RWPE2 (cell line): Measurements from ENCODE around the gene MPZ.
A peak's percentile ranks its signal among the peaks of the same experiment; 100 is the strongest.

Experiments used
- ATAC-seq: fragments of 200-7000 bp; cut with Tn5 transposase; 3 replicates; pipeline ENCODE4 v1.9.1; 2021; ENCODE audit warnings: low read depth
- DNase-seq: peaks from one replicate; pipeline ENCODE4 v3.0.0-alpha.2; 2020; ENCODE audit warnings: low spot score
- H3K27ac ChIP-seq: fragments of 450-650 bp; 2 replicates; pipeline ENCODE4 v1.5.1; 2017; ENCODE audit warnings: mild to moderate bottlenecking; ENCODE audit not compliant: poor library complexity, severe bottlenecking
- H3K27me3 ChIP-seq: fragments of 250-450 bp; sonication (Bioruptor Pico); 2 replicates; pipeline ENCODE4 v1.5.1; 2021; ENCODE audit warnings: mild to moderate bottlenecking, moderate library complexity; ENCODE audit not compliant: insufficient read depth, poor library complexity, severe bottlenecking
- H3K36me3 ChIP-seq: fragments of 250-450 bp; sonication (Bioruptor Pico); 2 replicates; pipeline ENCODE4 v1.5.1; 2020; ENCODE audit warnings: low read depth, mild to moderate bottlenecking, moderate library complexity
- H3K4me1 ChIP-seq: fragments of 250-450 bp; sonication (Bioruptor Pico); 2 replicates; pipeline ENCODE4 v1.5.1; 2021; ENCODE audit warnings: mild to moderate bottlenecking, moderate library complexity; ENCODE audit not compliant: insufficient read depth, poor library complexity, severe bottlenecking
- H3K4me3 ChIP-seq: fragments of 250-450 bp; sonication (Bioruptor Pico); 2 replicates; pipeline ENCODE4 v1.5.1; 2021; ENCODE audit warnings: mild to moderate bottlenecking, moderate library complexity; ENCODE audit not compliant: severe bottlenecking
- H3K9me3 ChIP-seq: fragments of 250-450 bp; sonication (Bioruptor Pico); 2 replicates; pipeline ENCODE4 v1.5.1; 2021; ENCODE audit warnings: mild to moderate bottlenecking, moderate library complexity; ENCODE audit not compliant: severe bottlenecking
- TF ChIP-seq, protein P1 (sequence below): fragments of 450-650 bp; IDR thresholded peaks from one replicate; pipeline ENCODE4 v1.5.1; 2017; ENCODE audit warnings: mild to moderate bottlenecking, moderate library complexity; ENCODE audit not compliant: poor library complexity, severe bottlenecking

Gene MPZ

DNA sequence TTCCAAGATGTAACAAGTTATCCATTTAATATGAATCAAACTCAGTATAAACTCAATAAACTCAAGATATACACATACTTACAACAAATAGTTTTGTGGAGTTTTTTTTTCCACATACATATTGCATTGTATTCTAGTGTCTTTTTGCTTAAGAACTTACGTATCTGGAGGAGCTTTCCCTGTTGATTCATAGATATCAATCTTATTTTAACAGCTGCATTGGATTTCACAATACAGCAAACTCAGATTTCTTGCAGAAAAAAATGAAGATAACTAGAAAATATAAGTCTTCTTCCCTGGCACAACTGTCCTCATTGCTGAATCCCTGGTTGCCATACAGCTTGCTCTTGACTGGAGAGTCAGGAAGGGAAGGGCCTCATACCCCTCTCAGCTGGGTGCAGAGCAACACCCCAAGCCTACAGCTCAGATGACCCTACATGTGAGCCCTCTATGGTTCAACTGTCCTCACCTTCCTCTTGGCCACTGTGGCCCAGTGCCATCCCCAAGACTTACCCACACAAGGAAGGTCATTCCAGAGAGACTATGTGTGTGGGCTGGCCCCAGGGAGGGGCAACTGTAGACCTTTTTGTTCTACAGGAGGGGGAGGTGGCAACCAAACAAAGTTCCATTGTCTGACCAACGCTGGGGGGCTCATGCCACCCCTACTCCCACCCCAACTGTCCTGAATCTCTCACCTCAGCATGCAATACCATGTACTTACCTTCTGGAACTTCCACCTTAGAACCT lies 1.7 kb downstream of the MPZ start:
- H3K27ac ChIP-seq, result no peak overlapping the region
- H3K9me3 ChIP-seq, result no peaks in the 10 kb centered on the region
- H3K4me3 ChIP-seq, result no peak overlapping the region
- peaks cover 5% of the 10 kb centered on the region for H3K36me3 ChIP-seq
- no peak for ATAC-seq
- DNase-seq, result no peak
- no peaks in the 10 kb centered on the region for H3K27me3 ChIP-seq
- TF ChIP-seq, protein P1, sequence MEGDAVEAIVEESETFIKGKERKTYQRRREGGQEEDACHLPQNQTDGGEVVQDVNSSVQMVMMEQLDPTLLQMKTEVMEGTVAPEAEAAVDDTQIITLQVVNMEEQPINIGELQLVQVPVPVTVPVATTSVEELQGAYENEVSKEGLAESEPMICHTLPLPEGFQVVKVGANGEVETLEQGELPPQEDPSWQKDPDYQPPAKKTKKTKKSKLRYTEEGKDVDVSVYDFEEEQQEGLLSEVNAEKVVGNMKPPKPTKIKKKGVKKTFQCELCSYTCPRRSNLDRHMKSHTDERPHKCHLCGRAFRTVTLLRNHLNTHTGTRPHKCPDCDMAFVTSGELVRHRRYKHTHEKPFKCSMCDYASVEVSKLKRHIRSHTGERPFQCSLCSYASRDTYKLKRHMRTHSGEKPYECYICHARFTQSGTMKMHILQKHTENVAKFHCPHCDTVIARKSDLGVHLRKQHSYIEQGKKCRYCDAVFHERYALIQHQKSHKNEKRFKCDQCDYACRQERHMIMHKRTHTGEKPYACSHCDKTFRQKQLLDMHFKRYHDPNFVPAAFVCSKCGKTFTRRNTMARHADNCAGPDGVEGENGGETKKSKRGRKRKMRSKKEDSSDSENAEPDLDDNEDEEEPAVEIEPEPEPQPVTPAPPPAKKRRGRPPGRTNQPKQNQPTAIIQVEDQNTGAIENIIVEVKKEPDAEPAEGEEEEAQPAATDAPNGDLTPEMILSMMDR, result no peak
- H3K4me1 ChIP-seq, result peaks cover 4% of the 10 kb centered on the region

DNA sequence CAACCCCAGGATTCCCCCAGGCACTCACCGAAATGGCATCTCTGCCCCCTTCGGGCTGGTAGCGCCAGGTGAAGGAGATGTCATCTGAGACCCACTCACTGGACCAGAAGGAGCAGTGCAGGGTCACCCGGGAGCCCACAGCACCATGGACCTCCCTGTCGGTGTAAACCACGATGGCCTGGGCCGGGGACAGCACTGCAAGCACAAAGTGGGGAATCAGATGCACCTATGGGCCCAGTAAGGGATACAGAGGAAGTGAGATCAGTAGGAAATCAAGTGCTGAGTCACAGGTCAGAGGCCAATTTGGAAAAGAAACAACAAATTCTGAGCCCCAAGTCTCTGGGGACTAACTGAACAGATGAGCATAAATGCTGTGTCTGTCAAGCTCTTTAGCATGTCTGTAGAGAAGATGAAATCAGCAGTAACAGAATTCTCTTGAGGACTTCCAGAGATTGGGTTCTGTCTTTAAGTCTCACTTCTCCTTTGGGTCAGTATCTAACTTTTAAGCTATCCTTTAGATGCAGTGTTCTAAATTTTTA lies 2.5 kb downstream of the MPZ start:
- no peaks in the 10 kb centered on the region for H3K9me3 ChIP-seq
- no peak overlapping the region for H3K27ac ChIP-seq
- no peaks in the 10 kb centered on the region for H3K27me3 ChIP-seq
- DNase-seq, result no peak
- no peak overlapping the region for H3K4me3 ChIP-seq
- ATAC-seq, result no peak
- peaks cover 4% of the 10 kb centered on the region for H3K4me1 ChIP-seq
- H3K36me3 ChIP-seq, result peaks cover 5% of the 10 kb centered on the region
- TF ChIP-seq, protein P1, result no peak

DNA sequence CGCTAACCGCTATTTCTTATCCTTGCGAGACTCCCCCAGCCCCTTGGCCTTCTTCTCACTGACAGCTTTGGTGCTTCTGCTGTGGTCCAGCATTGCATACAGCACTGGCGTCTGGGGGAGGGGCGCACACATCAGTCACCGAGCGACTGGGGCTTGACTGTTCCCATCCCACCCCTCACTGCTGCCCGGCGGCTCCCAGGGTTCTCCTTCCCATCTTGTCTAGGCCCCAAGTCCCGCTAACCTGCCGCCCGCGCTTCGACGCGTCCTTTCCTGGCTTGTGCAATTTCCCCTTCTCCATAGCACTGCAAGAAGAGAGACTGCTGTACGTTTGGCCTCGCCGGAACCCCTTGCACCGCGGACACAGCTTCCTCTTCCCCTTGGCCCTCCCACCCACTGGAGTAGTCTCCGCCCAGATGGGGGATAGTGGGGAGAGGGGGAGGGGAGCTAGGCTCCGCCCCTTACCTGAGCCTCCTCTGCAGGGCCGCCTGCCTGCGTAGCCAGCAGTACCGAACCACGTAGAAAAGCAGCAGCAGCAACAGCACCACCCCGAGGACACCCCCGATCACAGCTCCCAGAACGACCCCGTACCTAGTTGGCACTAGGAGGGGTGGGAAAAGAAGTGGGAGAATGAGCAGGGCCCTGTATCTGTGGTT lies 3.8 kb downstream of the MPZ start:
- peaks cover 5% of the 10 kb centered on the region for H3K36me3 ChIP-seq
- ATAC-seq (peak; percentile 93), DNase-seq (peak; percentile 73)
- TF ChIP-seq, protein P1, result peak; percentile 41
- H3K27me3 ChIP-seq, result no peaks in the 10 kb centered on the region
- H3K9me3 ChIP-seq, result no peaks in the 10 kb centered on the region
- H3K4me3 ChIP-seq, result peak overlapping the region; percentile 51
- peaks cover 4% of the 10 kb centered on the region for H3K4me1 ChIP-seq
- H3K27ac ChIP-seq, result no peak overlapping the region

DNA sequence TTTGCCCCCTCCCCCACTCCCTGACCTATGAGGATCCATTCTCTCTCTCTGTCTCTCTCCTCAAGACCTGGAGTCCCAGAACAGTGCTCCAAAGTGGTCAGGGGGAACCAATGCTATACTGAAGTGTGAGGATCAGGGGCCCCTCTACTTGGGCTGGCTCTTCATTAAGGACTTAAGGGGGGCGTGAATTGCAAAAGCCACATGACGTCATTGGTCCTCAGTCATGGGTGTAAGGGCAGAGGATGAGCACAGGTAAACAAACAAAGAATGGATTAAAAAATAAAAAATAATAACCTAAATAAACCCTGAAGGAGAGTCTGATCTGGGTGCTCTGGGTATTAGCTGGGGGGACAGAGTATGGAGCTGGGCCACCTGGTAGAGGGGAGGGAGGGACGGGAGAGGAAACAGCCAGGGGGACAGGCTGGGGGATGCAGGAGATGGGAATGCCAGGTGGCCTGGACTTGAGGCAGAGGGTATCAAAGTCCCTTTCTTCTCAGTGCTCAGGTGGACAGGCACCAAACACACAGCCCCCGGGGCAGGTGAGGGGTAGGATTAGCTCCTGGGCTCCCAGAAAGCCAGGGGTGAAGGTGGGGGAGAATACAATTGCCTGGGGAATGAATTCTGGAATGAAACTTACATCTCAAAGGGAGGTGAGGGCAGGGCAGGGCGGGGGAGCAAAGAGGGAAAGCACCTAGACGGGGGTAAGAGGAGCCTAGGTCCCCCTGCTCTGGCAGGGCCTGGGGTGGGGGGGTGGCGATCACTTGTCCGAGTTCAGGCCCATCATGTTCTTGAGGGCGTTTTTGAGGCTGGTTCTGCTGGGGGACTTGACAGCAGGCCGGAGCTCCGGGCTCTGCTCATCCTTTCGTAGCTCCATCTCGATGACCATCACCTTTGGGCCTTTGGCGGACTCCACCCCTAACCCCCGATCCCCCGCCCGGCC lies 4.6 kb downstream of the MPZ start:
- peaks cover 5% of the 10 kb centered on the region for H3K36me3 ChIP-seq
- ATAC-seq (peak; percentile 11; the same call in 1 of the 3 replicates), DNase-seq (no peak)
- H3K9me3 ChIP-seq, result no peaks in the 10 kb centered on the region
- H3K27me3 ChIP-seq, result no peaks in the 10 kb centered on the region
- TF ChIP-seq, protein P1, result no peak
- H3K4me3 ChIP-seq, result peak overlapping the region; percentile 51
- no peak overlapping the region for H3K27ac ChIP-seq
- H3K4me1 ChIP-seq, result peaks cover 4% of the 10 kb centered on the region
